ENCODE data around the gene CYSRT1.

Gene CYSRT1

GRCh38 chr9:137251490-137252268 is 26.7 kb downstream of the CYSRT1 start:
- no peak for DNase-seq (ENCODE audit: low read depth, low spot score)

GRCh38 chr9:137252555-137253506 is 27.9 kb downstream of the CYSRT1 start:
- DNase-seq (ENCODE audit: low read depth, low spot score), result peak; percentile 39

- DNase-seq (ENCODE audit: low read depth, low spot score), result no peak
Measured at GRCh38 chr9:137253717-137254623, 29.0 kb downstream of the CYSRT1 start.

GRCh38 chr9:137254624-137255447 is 29.9 kb downstream of the CYSRT1 start, which contains the start of gene NELFB:
Gene NELFB, plus strand, starts transcription at chr9:137255327.
- DNase-seq (ENCODE audit: low read depth, low spot score), result peak; percentile 88

- DNase-seq (ENCODE audit: low read depth, low spot score), result no peak
Measured at GRCh38 chr9:137255448-137256114, 30.6 kb downstream of the CYSRT1 start.

GRCh38 chr9:137256362-137256761 is 31.4 kb downstream of the CYSRT1 start:
- no peak for DNase-seq (ENCODE audit: low read depth, low spot score)

GRCh38 chr9:137256856-137257255 is 31.9 kb downstream of the CYSRT1 start:
- DNase-seq (ENCODE audit: low read depth, low spot score), result no peak

- DNase-seq (ENCODE audit: low read depth, low spot score), result peak; percentile 64
Measured at GRCh38 chr9:137262173-137262908, 37.4 kb downstream of the CYSRT1 start.

DNA sequence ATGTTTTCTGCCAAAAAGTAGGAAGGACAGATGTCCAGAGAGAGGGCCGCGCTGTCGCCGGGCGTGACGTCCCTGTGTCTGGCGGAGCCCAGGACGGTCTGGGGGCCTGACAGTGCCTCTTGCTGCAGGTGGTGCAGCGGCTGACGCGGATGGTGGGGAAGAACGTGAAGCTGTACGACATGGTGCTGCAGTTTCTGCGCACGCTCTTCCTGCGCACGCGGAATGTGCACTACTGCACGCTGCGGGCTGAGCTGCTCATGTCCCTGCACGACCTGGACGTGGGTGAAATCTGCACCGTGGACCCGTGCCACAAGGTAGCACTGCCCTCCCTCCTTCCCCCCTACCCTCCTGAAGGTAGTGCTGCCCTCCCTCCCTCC is 37.9 kb downstream of the CYSRT1 start:
- no peak for DNase-seq (ENCODE audit: low read depth, low spot score)

DNA sequence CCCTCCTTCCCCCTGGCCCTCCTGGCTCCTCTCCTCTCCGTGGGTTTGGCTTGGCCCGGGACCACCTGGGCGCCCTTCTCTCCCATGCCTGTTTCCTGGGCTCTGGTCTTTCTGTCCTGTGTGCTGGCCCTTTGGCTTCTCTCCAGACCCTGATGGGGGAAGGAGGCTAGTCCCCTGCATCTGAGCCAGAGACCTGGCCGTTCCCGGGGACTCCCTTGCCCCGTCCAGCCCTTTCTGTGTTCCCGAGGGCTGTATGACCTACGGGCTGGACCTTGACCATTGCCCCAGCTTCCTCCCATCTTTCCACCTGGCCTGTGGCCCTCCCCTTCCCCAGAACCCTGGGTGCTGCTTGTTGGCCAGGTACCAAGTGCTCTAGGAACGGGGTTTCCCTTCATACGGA is 38.5 kb downstream of the CYSRT1 start:
- no peak for DNase-seq (ENCODE audit: low read depth, low spot score)

- DNase-seq (ENCODE audit: low read depth, low spot score), result no peak
Measured at GRCh38 chr9:137264067-137264466, 39.1 kb downstream of the CYSRT1 start.

- no peak for DNase-seq (ENCODE audit: low read depth, low spot score)
Measured at GRCh38 chr9:137265496-137266161, 40.7 kb downstream of the CYSRT1 start.

- DNase-seq (ENCODE audit: low read depth, low spot score), result no peak
Measured at GRCh38 chr9:137266162-137266527, 41.2 kb downstream of the CYSRT1 start.

DNA sequence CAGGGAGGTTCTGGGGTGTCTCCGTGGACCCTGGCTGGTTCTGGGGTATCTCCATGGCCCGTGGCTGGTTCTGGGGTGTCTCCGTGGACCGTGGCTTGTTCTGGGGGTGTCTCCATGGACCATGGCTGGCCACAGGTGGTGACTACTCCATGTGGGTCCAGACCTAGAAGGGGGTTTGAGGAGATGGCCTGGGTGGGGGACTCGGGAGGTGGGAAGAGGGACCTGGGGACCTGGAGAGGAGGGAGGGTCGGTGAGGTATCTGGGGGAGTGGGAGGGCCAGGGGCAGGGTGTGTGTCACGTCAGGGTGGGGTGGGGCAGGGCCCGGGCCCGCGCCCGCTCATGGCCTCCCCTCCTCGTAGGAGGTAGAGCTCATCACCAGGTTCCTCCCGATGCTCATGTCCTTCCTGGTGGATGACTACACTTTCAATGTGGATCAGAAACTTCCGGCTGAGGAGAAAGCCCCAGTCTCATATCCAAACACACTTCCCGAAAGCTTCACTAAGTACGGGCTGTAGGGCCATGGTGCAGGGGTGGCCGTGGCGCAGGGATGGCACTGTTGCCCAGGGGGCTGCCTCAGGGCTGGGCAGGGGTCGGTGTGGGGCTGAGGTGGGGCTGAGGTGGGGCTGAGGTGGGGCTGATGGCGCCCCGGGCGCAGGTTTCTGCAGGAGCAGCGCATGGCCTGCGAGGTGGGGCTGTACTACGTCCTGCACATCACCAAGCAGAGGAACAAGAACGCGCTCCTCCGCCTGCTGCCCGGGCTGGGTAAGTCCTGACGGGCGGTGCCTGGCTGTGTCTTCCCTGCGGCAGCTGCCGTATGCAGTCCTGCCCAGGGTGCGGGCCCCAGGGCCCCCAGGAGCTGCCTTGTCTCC is 41.8 kb downstream of the CYSRT1 start:
- no peak for DNase-seq (ENCODE audit: low read depth, low spot score)

GRCh38 chr9:137267933-137268355 is 43.0 kb downstream of the CYSRT1 start:
- no peak for DNase-seq (ENCODE audit: low read depth, low spot score)

DNA sequence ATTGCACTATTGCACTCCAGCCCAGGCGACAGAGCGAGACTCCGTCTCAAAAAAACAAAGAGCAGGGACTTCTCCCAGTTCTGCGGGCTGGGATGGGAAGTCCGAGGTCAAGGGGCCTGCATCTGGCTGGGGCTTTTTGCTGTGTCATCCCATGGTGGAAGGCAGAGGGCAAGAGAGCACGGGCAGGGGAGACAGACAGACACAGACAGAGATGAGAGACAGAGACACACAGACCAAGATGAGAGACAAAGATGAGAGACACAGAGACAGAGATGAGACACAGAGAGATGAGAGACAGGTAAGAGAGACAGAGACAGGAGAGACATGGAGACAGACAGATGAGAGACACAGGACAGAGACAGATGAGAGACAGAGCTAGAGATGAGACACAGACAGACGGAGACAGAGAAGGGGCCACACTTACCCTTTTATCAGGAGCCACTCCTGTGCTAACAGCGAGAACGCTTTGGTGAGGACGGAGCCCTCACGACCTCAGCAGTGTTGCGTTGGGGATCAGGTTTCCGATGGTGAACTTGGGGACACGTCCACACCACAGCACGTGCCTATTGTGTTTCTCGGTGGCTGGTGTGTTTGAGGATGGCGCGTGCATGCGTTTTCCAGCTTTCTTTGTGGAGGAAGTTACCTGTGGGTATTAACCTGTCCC is 43.7 kb downstream of the CYSRT1 start:
- DNase-seq (ENCODE audit: low read depth, low spot score), result no peak

DNA sequence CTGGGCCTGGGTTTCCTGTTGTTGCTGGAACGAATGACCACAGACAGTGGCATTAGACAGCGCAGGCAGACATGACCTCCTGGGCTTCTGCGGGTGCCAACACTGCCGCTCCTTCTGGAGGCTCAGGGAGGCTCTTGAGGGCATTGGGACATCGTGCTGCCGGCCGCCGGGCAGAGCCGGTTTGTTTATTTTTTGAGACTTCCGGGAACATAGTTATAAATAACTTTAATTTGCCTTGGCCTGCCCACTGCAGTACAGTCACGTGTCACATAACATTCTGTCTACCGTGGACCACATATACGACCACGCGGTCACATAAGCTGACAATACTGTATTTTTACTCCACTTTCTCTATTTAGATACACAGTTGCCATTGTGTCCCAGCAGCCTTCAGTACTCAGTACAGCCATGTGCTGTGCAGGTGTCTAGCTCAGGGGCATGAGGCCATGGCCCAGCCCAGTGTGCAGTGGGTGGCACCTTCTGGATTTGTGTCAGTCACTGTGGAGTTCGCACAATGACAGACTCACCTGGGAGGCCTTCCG is 44.3 kb downstream of the CYSRT1 start:
- no peak for DNase-seq (ENCODE audit: low read depth, low spot score)
